ENCODE measurements around the gene PARD3.

Gene PARD3

GRCh38 chr10:34644224-34644623 lies 170.9 kb downstream of the PARD3 start:
- ChIA-PET POLR2A (no interaction called here), CTCF (no interaction called here)
- no peak for DNase-seq (ENCODE audit: extremely low spot score)
- no peak for TF ChIP-seq SUZ12 (IDR thresholded peaks at IDR 0.05)
- no peak for TF ChIP-seq ARNT (IDR thresholded peaks at IDR 0.05)
- TF ChIP-seq ELF4 (IDR thresholded peaks at IDR 0.05) = no peak
- no peak for TF ChIP-seq CTBP1 (IDR thresholded peaks at IDR 0.05; ENCODE audit: borderline replicate concordance)
- TF ChIP-seq FOXM1 (IDR thresholded peaks at IDR 0.05; ENCODE audit: borderline replicate concordance) = no peak
- TF ChIP-seq FOXK2 (IDR thresholded peaks at IDR 0.05) = no peak
- TF ChIP-seq L3MBTL2 (conservative IDR thresholded peaks at IDR 0.05) = no peak
- no peak for TF ChIP-seq TARDBP (IDR thresholded peaks at IDR 0.05)
- TF ChIP-seq SP1 (IDR thresholded peaks at IDR 0.05) = no peak
- TF ChIP-seq FOXA1 (IDR thresholded peaks at IDR 0.05) = no peak
- no peak for TF ChIP-seq BHLHE40 (IDR thresholded peaks at IDR 0.05; ENCODE audit: borderline replicate concordance)
- no peak for TF ChIP-seq HDGF (IDR thresholded peaks at IDR 0.05; ENCODE audit: borderline replicate concordance)
- no peak for TF ChIP-seq PKNOX1 (IDR thresholded peaks at IDR 0.05)
- TF ChIP-seq ZNF384 (IDR thresholded peaks at IDR 0.05) = no peak
- TF ChIP-seq NFRKB (IDR thresholded peaks at IDR 0.05) = no peak

- TF ChIP-seq SUZ12 (IDR thresholded peaks at IDR 0.05) = no peak
- no peak for TF ChIP-seq L3MBTL2 (conservative IDR thresholded peaks at IDR 0.05)
- no peak for TF ChIP-seq FOXA1 (IDR thresholded peaks at IDR 0.05)
- TF ChIP-seq NFRKB (IDR thresholded peaks at IDR 0.05) = no peak
- no peak for TF ChIP-seq ARNT (IDR thresholded peaks at IDR 0.05)
- DNase-seq (ENCODE audit: extremely low spot score) = no peak
- ChIA-PET POLR2A (no interaction called here), CTCF (no interaction called here)
These were observed 171.5 kb downstream of the PARD3 start for GRCh38 chr10:34643620-34644019.

DNA sequence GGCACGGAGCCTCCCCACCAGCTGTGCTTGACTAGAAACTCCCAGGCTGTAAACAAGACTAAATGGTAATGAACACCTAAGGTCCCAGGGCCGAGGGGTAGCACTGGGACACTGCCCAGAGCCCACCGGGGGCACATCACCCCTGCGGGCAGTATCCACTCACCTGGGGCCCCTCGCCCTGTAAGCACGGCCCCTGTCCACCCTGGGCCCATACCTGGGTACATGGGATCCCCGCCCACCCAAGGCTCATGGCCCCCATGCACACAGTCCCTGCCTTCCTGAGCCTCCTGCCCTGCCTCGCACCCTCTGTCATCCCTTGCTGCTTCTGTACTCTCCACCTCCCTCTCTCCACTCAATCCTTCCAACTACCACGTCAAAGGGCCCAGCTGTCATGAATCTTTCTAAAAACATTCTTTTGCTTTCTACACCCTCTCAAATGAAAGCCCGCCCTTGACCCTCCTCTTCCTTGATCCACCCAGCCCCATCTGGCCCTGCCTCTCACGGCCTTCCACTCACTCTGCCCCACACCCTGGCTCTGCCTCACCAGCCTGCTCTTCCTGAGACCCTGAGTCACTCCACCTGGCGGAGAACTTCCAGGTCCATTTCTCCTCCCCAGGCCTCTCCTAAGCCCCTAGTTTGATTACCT lies 173.1 kb downstream of the PARD3 start:
- DNase-seq (ENCODE audit: extremely low spot score) = no peak
- ChIA-PET POLR2A (no interaction called here), CTCF (no interaction called here)
- TF ChIP-seq HDGF (IDR thresholded peaks at IDR 0.05; ENCODE audit: borderline replicate concordance) (no peak), ARNT (IDR thresholded peaks at IDR 0.05) (no peak), NFRKB (IDR thresholded peaks at IDR 0.05) (no peak), PKNOX1 (IDR thresholded peaks at IDR 0.05) (no peak), FOXK2 (IDR thresholded peaks at IDR 0.05) (no peak), BHLHE40 (IDR thresholded peaks at IDR 0.05; ENCODE audit: borderline replicate concordance) (no peak), TARDBP (IDR thresholded peaks at IDR 0.05) (no peak), SUZ12 (IDR thresholded peaks at IDR 0.05) (no peak), ZNF384 (IDR thresholded peaks at IDR 0.05) (no peak), ELF4 (IDR thresholded peaks at IDR 0.05) (no peak), L3MBTL2 (conservative IDR thresholded peaks at IDR 0.05) (no peak), CTBP1 (IDR thresholded peaks at IDR 0.05; ENCODE audit: borderline replicate concordance) (no peak), FOXM1 (IDR thresholded peaks at IDR 0.05; ENCODE audit: borderline replicate concordance) (no peak), LEF1 (IDR thresholded peaks at IDR 0.05; ENCODE audit: borderline replicate concordance) (no peak), SP1 (IDR thresholded peaks at IDR 0.05) (no peak), FOXA1 (IDR thresholded peaks at IDR 0.05) (no peak)

DNA sequence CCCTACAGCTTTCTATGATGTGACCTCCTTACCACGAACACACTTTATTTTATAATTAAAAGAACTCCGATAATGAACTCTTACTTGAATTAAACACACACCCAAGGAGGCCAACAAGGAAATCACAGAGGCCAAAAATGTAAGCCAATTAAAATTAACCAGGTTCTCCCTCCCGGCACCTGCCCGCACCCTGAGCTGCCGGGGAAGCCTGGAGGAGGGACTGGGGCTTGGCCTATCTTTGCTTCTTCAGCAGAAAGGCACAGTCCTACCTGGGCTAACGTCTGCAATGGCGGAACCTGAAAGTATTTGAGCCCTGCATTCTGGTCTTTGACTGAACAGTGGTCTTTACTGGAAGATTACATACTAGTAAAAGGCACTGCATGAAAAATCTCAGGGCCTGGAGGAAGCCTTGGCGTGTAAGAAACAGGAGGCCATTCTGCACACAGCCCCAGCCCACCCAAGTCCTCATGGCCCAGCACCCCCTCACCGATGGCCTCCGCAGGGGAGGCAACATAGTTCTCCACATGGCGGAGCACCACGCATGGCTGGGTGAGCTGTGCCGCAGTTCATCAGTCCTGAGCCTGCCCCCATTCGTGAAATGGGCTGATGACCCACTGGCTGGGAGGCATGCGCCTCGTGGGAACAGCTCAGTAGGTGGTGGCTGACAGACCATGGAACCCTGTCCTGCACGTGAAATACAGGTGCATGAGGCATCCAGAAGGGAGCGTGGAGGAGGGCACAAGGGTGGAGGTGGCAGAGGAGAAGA lies 173.8 kb downstream of the PARD3 start:
- DNase-seq (ENCODE audit: extremely low spot score) = no peak
- POLR2A ChIA-PET = no interaction called here
- TF ChIP-seq NFRKB (IDR thresholded peaks at IDR 0.05) = no peak
- TF ChIP-seq SP1 (IDR thresholded peaks at IDR 0.05) = no peak
- no peak for TF ChIP-seq ARNT (IDR thresholded peaks at IDR 0.05)
- CTCF ChIA-PET = no interaction called here

DNA sequence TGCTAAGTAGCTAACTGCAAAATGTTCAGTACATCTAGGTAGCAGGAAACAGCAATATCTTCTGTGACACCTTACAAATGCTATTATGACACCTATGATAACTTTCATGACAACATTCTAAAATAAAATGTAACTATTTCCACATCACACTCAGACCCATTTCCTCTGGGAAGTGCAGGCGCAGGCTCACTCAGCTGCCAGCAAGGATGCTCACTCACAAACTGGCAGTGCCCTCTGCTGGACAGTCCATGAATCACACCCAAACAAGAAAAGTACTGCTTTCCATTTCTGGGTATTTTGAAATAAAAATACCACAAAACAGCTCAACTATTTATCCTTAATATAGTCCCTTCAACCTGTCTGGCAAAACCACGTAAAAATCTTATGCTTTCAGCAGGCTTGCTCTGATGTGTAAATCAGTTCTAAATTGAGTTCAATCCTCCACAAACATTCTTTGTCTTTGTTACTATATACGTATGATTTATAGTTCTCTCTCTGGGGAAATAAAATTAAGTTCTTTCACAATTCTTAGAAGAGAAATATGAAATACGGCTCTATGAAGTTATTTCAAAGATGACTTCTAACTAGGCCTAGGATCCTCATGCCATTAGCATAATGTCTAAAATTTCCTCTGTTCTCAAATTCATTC lies 176.6 kb downstream of the PARD3 start:
- CTCF ChIA-PET = interaction anchor here (0.6 to 1.4 kb wide), 14 partner anchors 9 to 1688 kb away, joined by 3 to 10 read pairs (median 4); no protein-coding TSS in a partner anchor
- POLR2A ChIA-PET = no interaction called here
- peak; percentile 57 for DNase-seq (ENCODE audit: extremely low spot score)
- TF ChIP-seq ZNF384 (IDR thresholded peaks at IDR 0.05) (no peak), LEF1 (IDR thresholded peaks at IDR 0.05; ENCODE audit: borderline replicate concordance) (no peak), ARNT (IDR thresholded peaks at IDR 0.05) (no peak), SUZ12 (IDR thresholded peaks at IDR 0.05) (no peak), NFRKB (IDR thresholded peaks at IDR 0.05) (no peak)

DNA sequence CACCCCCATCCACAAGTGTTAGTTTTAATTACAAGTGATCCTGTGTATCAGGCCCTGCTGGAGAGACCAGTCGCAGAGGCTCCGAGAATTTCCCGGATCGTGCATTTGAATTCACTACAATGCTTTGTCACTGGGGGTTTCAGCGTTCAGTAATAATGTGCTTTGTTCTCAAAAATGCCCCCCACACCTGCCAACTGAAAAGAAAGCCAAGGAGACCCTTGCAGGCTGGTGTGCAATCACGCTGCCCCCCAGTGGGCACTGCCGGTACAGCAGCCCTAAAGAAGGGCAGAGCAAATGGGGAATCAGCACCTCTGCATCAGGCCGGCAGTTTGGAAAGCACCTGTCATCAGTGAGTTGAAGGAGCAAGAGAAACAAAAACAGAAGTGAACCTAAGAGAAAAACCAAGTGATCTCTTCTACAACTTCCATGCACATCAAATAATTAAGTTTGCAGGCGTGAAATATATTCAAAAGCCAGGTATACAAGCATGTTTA lies 177.6 kb downstream of the PARD3 start:
- peak; percentile 43 for DNase-seq (ENCODE audit: extremely low spot score)
- ChIA-PET CTCF (interaction anchor here (0.7 to 1.4 kb wide), 9 partner anchors 10 to 1444 kb away, joined by 3 to 10 read pairs (median 3); no protein-coding TSS in a partner anchor), POLR2A (no interaction called here)
- TF ChIP-seq FOXK2 (IDR thresholded peaks at IDR 0.05) (no peak), PKNOX1 (IDR thresholded peaks at IDR 0.05) (no peak), NFRKB (IDR thresholded peaks at IDR 0.05) (no peak), LEF1 (IDR thresholded peaks at IDR 0.05; ENCODE audit: borderline replicate concordance) (no peak), ELF4 (IDR thresholded peaks at IDR 0.05) (no peak), L3MBTL2 (conservative IDR thresholded peaks at IDR 0.05) (no peak), SUZ12 (IDR thresholded peaks at IDR 0.05) (no peak), BHLHE40 (IDR thresholded peaks at IDR 0.05; ENCODE audit: borderline replicate concordance) (no peak), ARNT (IDR thresholded peaks at IDR 0.05) (no peak), SP1 (IDR thresholded peaks at IDR 0.05) (no peak), TARDBP (IDR thresholded peaks at IDR 0.05) (no peak), HDGF (IDR thresholded peaks at IDR 0.05; ENCODE audit: borderline replicate concordance) (no peak), ZNF384 (IDR thresholded peaks at IDR 0.05) (no peak)
